Stomach (tissue), 4 donors: Measurements from ENCODE around the gene EFR3B.

Experiments
- CTCF ChIP-seq, 7 experiments: fragments of 450-650 bp in 4 of 7; fragments of 200-600 bp in 3 of 7; sonication (generic) in 3 of 7; IDR thresholded peaks; one replicate each; pipeline ENCODE4 v1.5.1; 2016 to 2019; ENCODE audit warnings: antibody characterized with exemption in 7 of 7, control low read depth in 2 of 7, mild to moderate bottlenecking in 1 of 7
- EP300 ChIP-seq: sonication (generic); formaldehyde crosslinking; IDR thresholded peaks from one replicate; pipeline ENCODE4 v1.6.1; 2017; ENCODE audit warnings: antibody characterized with exemption
- POLR2A ChIP-seq, 4 donors: fragments of 450-650 bp; IDR thresholded peaks; one replicate each; pipeline ENCODE4 v1.6.1; 2016; ENCODE audit warnings: antibody characterized with exemption in 4 of 4, control low read depth in 2 of 4, mild to moderate bottlenecking in 1 of 4, moderate library complexity in 1 of 4
- POLR2AphosphoS5 ChIP-seq, 3 donors: sonication (generic); formaldehyde crosslinking; IDR thresholded peaks; one replicate each; pipeline ENCODE4 v1.6.1; 2016; ENCODE audit warnings: antibody characterized with exemption in 3 of 3

- TF ChIP-seq EP300 (no peak), POLR2A (IDR thresholded peaks at IDR 0.05) (no peak), CTCF (IDR thresholded peaks at IDR 0.05) (no peak), POLR2AphosphoS5 (IDR thresholded peaks at IDR 0.05) (no peak)
Observed at GRCh38 chr2:25053041-25053440, 11.2 kb downstream of the EFR3B start.
